Panc1 (cell line): ENCODE data around the gene FAM174C. TPM values are rescaled to one million over a fixed set of nuclear protein-coding genes. Genes with fewer than 3 reads are reported as not detected.
A peak's percentile ranks its signal among the peaks of the same experiment; 100 is the strongest.

ENCODE experiments used
- ATAC-seq: fragments of 200-7000 bp; cut with Tn5 transposase; 2 replicates; pipeline ENCODE4 v1.9.1; 2020; ENCODE audit warnings: mild to moderate bottlenecking, moderate library complexity
- BruUV-seq: library from RNA; stranded (reverse); fragments of 400-500 nt; replicated peaks from 2 replicates; lab custom pipeline; 2021; lab: Mats Ljungman, UMichigan
- CTCF ChIA-PET: fragments of 300-600 bp; sonication (Branson Sonifier 250); formaldehyde crosslinking; loops from one replicate; lab custom pipeline; 2022; ENCODE audit warnings: antibody characterized with exemption; lab: Charles Lee
- POLR2A ChIA-PET: fragments of 300-600 bp; sonication (Branson Sonifier 250); formaldehyde crosslinking; loops from one replicate; lab custom pipeline; 2022; ENCODE audit warnings: antibody characterized with exemption; lab: Charles Lee
- DNase-seq: peaks from one replicate; pipeline ENCODE4 v3.0.0-alpha.2; 2010; ENCODE audit warnings: low read depth, low spot score
- H3K27ac ChIP-seq: 2 replicates; pipeline ENCODE4 v1.5.1; 2011; ENCODE audit warnings: mild to moderate bottlenecking, low read length, inconsistent platforms
- H3K27me3 ChIP-seq: fragments of 200-500 bp; sonication (Bioruptor generic); 2 replicates; pipeline ENCODE4 v1.6.0; 2014; ENCODE audit warnings: low read length, inconsistent platforms; ENCODE audit not compliant: control insufficient read depth, insufficient read depth
- H3K36me3 ChIP-seq: fragments of 200-500 bp; sonication (Bioruptor generic); 2 replicates; pipeline ENCODE4 v1.5.1; 2014; ENCODE audit warnings: inconsistent platforms, mild to moderate bottlenecking, low read length, moderate library complexity; ENCODE audit not compliant: control insufficient read depth, insufficient read depth
- H3K4me1 ChIP-seq: 2 replicates; pipeline ENCODE4 v1.5.1; 2011; ENCODE audit warnings: inconsistent platforms, mild to moderate bottlenecking, low read length, moderate library complexity; ENCODE audit not compliant: control insufficient read depth, insufficient read depth
- H3K4me3 ChIP-seq, 2 experiments: 2 replicates each; pipeline ENCODE4 v1.5.1; 2011 to 2012; ENCODE audit warnings: low read depth in 2 of 2, low read length in 2 of 2, mild to moderate bottlenecking in 2 of 2, inconsistent platforms in 1 of 2, moderate library complexity in 1 of 2
- H3K9me3 ChIP-seq: fragments of 200-500 bp; sonication (Bioruptor generic); 2 replicates; pipeline ENCODE4 v1.5.1; 2014; ENCODE audit warnings: low read depth, mild to moderate bottlenecking, inconsistent platforms, low read length, moderate library complexity; ENCODE audit not compliant: control insufficient read depth, insufficient read depth
- CTCF ChIP-seq: fragments of 450-650 bp; IDR thresholded peaks from 2 replicates; pipeline ENCODE4 v1.5.1; 2017; ENCODE audit warnings: mild to moderate bottlenecking
- POLR2AphosphoS5 ChIP-seq: IDR thresholded peaks from 2 replicates; pipeline ENCODE4 v1.6.1; 2012; ENCODE audit warnings: mild to moderate bottlenecking, low read depth, low read length, moderate library complexity
- REST ChIP-seq, 2 experiments: IDR thresholded peaks; 2 replicates each; pipeline ENCODE4 v1.6.1; 2011 to 2012; ENCODE audit warnings: low read depth in 2 of 2, control low read depth in 1 of 2, low read length in 1 of 2, mild to moderate bottlenecking in 1 of 2, moderate library complexity in 1 of 2; ENCODE audit not compliant: insufficient read depth in 1 of 2
- SIN3A ChIP-seq: IDR thresholded peaks from 2 replicates; pipeline ENCODE4 v1.6.1; 2012; ENCODE audit warnings: low read depth, mild to moderate bottlenecking, low read length, moderate library complexity, borderline replicate concordance; ENCODE audit not compliant: insufficient read depth
- TCF7L2 ChIP-seq: IDR thresholded peaks from 2 replicates; pipeline ENCODE4 v1.6.1; 2011; ENCODE audit warnings: mild to moderate bottlenecking, low read depth, low read length, inconsistent platforms
- in situ Hi-C: cut with HindIII; loops from 2 replicates; pipeline ENCODE4 v1.10.0; 2016; ENCODE audit warnings: low sequenced_read_pairs, low pct_unique_long_range_greater_than_20kb
- intact Hi-C: fragments of 100-400 bp; cut with micrococcal nuclease; formaldehyde crosslinking; loops from one replicate; pipeline ENCODE4 v1.10.0; 2022; ENCODE audit not compliant: unreplicated experiment
- total RNA-seq: library from RNA; stranded (reverse); gene quantifications from one replicate; pipeline ENCODE4 v1.2.1, GENCODE V29; 2021; ENCODE audit not compliant: unreplicated experiment

The FAM174C gene
- total RNA-seq, 1 experiment from 2014 or later, result 133 TPM

- no peaks in the 10 kb centered on the region; the same call in 1 of the 2 replicates for H3K36me3 ChIP-seq
- BruUV-seq, result no TSS peak
- DNase-seq, result no peak
- peak overlapping the region; percentile 91 for H3K27ac ChIP-seq
- ChIA-PET CTCF (interaction anchor here (2.1 kb wide), 1 partner anchor 25 kb away, joined by 6 read pairs; no protein-coding TSS in a partner anchor), POLR2A (interaction anchor here (0.6 to 0.8 kb wide), 7 partner anchors 16 to 245 kb away, joined by 3 to 22 read pairs (median 4); no protein-coding TSS in a partner anchor)
- peak; percentile 26 for ATAC-seq
- peaks cover 40% of the 10 kb centered on the region for H3K4me1 ChIP-seq
- H3K9me3 ChIP-seq, result no peaks in the 10 kb centered on the region
- TF ChIP-seq SIN3A (peak; percentile 13; the same call in 1 of the 2 replicates), REST (IDR thresholded peaks at IDR 0.05; ENCODE audit: insufficient read depth in 1 of 2, low read depth in 2 of 2, low read length in 1 of 2) (no peak), POLR2AphosphoS5 (peak; percentile 93)
- in situ Hi-C loops (no loop called here), intact Hi-C loops (loop anchor here (10.0 kb wide), 1 partner anchor 105 kb away; no protein-coding TSS in a partner anchor)
- H3K27me3 ChIP-seq, result no peaks in the 10 kb centered on the region
- peak overlapping the region; percentile 54 to 72 for H3K4me3 ChIP-seq
Measured at GRCh38 chr19:1269478-1270212, 5.7 kb upstream of the FAM174C start.

GRCh38 chr19:1270213-1270853 is 5.0 kb upstream of the FAM174C start:
- H3K27me3 ChIP-seq, result no peaks in the 10 kb centered on the region
- POLR2A ChIA-PET, result no interaction called here
- H3K9me3 ChIP-seq, result no peaks in the 10 kb centered on the region
- peaks cover 34% of the 10 kb centered on the region for H3K4me1 ChIP-seq
- no peak for ATAC-seq
- peak overlapping the region; percentile 54 to 72 for H3K4me3 ChIP-seq
- BruUV-seq, result no TSS peak
- TF ChIP-seq TCF7L2 (no peak), REST (IDR thresholded peaks at IDR 0.05; ENCODE audit: insufficient read depth in 1 of 2, low read depth in 2 of 2, low read length in 1 of 2) (no peak), SIN3A (0 out of 2 replicates have a peak, but pooled peaks have one; percentile 8), CTCF (no peak), POLR2AphosphoS5 (no peak)
- in situ Hi-C loops, result no loop called here
- no peak for DNase-seq
- H3K27ac ChIP-seq, result peak overlapping the region; percentile 91
- no peaks in the 10 kb centered on the region; the same call in 1 of the 2 replicates for H3K36me3 ChIP-seq
- intact Hi-C loops, result loop anchor here (10.0 kb wide), 1 partner anchor 104 kb away; no protein-coding TSS in a partner anchor
- CTCF ChIA-PET, result no interaction called here
